ENCODE data around the gene CCDC186.
A peak's percentile ranks its signal among the peaks of the same experiment; 100 is the strongest.

CCDC186 gene

GRCh38 chr10:114173921-114174694, at the start of gene CCDC186:
Gene CCDC186, minus strand, starts transcription at chr10:114174203. Its CDS starts 10,935 bp downstream, at chr10:114163268.
- DNase-seq: peak; percentile 20

- no peak for DNase-seq
Observed at GRCh38 chr10:114223066-114223465, 49.1 kb upstream of the CCDC186 start.

GRCh38 chr10:114221235-114221634, 47.2 kb upstream of the CCDC186 start:
- DNase-seq: no peak

- DNase-seq: no peak
Observed at GRCh38 chr10:114220281-114220680, 46.3 kb upstream of the CCDC186 start.

GRCh38 chr10:114215033-114215432, 41.0 kb upstream of the CCDC186 start:
- no peak for DNase-seq

- DNase-seq: no peak
Observed at GRCh38 chr10:114212153-114212552, 38.1 kb upstream of the CCDC186 start.

- DNase-seq: no peak
Observed at GRCh38 chr10:114208351-114208750, 34.3 kb upstream of the CCDC186 start.

GRCh38 chr10:114207349-114207748, 33.3 kb upstream of the CCDC186 start:
- DNase-seq: no peak

GRCh38 chr10:114206902-114207301, 32.9 kb upstream of the CCDC186 start:
- DNase-seq: no peak

- no peak for DNase-seq
Observed at GRCh38 chr10:114202812-114203211, 28.8 kb upstream of the CCDC186 start.

- DNase-seq: no peak
Observed at GRCh38 chr10:114199239-114199638, 25.2 kb upstream of the CCDC186 start.

- DNase-seq: no peak
Observed at GRCh38 chr10:114195079-114195478, 21.1 kb upstream of the CCDC186 start.

GRCh38 chr10:114189700-114190099, 15.7 kb upstream of the CCDC186 start:
- no peak for DNase-seq

GRCh38 chr10:114188900-114189299, 14.9 kb upstream of the CCDC186 start:
- DNase-seq: no peak

GRCh38 chr10:114188001-114188400, 14.0 kb upstream of the CCDC186 start:
- no peak for DNase-seq

GRCh38 chr10:114184276-114184675, 10.3 kb upstream of the CCDC186 start:
- no peak for DNase-seq

- no peak for DNase-seq
Observed at GRCh38 chr10:114183563-114183962, 9.6 kb upstream of the CCDC186 start.

GRCh38 chr10:114181971-114182370, 8.0 kb upstream of the CCDC186 start:
- no peak for DNase-seq

GRCh38 chr10:114180937-114181336, 6.9 kb upstream of the CCDC186 start:
- no peak for DNase-seq

GRCh38 chr10:114179747-114180146, 5.7 kb upstream of the CCDC186 start:
- DNase-seq: no peak

- DNase-seq: no peak
Observed at GRCh38 chr10:114179148-114179547, 5.1 kb upstream of the CCDC186 start, which contains the start of gene TDRD1. Gene TDRD1, plus strand, starts transcription at chr10:114179353. Its CDS starts 8,479 bp downstream, at chr10:114187832.

- DNase-seq: no peak
Observed at GRCh38 chr10:114176511-114176910, 2.5 kb upstream of the CCDC186 start.

- DNase-seq: no peak
Observed at GRCh38 chr10:114175667-114176066, 1.7 kb upstream of the CCDC186 start.

- no peak for DNase-seq
Observed at GRCh38 chr10:114174695-114175188, 739 bp upstream of the CCDC186 start.

- no peak for DNase-seq
Observed at GRCh38 chr10:114173603-114173920, 441 bp downstream of the CCDC186 start.
